Effector CD8-positive, alpha-beta T cell (primary cell): ENCODE data around the gene ARHGAP26.
"Not testable (repeated sequence)": the region's sequence is repeated elsewhere in the genome, so short reads cannot be mapped to it uniquely, and the experiment has no call there.

ENCODE experiments used
- DNase-seq: peaks from one replicate; lab custom pipeline; 2025; lab: John Stamatoyannopoulos, UW

Gene ARHGAP26

DNA sequence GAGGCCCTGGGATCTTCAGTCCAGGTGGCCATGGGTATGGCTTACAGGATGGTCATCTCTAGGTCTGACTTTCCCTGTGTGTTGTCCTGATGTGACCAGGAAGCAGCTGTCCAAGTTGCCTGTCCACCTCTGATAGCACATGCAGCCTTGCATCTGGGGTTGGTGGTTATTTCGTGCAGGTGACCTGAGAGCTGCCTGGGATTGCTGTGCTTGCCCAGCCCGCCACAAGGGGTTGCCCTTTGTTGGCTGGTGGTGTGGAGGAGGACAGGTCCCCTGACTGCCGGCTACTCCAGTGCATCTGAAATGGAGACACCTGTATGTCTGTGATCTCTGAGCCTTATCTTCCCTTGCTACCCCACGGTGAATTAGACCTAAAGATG, 212.6 kb downstream of the ARHGAP26 start:
- no peak for DNase-seq

DNA sequence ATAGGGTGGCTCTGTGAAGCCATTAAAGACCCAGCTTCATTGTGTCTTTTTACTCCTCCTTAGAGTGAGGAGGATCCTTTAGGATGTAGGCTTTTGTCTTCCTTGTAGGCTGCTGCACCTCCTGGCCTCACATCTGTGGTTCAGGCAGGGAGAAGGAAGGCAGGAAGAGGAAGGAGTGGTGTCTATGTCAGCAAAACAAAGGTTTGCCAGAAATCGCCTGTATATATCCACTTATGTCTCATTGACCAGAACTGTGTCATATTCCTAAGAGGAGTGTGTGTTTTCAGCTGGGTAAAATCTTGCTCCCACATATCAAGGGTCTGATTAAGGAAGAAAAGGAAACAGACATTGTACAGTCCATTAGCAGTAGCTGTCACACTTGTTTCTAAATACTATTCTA, 213.8 kb downstream of the ARHGAP26 start:
- no peak for DNase-seq

DNA sequence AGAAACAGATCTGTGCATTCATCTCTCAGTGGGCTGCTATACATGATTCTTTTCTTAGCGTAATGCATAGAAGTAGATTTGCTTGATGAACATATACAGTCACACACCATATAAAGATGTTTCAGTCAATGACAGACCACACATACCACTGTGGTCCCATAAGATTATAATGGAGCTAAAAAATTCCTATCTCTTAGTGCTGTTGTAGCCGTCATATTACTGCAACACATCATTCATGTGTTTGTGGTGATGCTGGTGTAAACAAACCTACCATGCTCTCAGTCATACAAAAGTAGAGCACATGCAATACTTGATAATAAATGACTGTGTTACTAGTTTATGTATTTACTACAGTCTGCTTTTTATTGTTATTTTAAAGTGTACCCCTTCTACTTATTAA, 214.3 kb downstream of the ARHGAP26 start:
- DNase-seq, result no peak

DNA sequence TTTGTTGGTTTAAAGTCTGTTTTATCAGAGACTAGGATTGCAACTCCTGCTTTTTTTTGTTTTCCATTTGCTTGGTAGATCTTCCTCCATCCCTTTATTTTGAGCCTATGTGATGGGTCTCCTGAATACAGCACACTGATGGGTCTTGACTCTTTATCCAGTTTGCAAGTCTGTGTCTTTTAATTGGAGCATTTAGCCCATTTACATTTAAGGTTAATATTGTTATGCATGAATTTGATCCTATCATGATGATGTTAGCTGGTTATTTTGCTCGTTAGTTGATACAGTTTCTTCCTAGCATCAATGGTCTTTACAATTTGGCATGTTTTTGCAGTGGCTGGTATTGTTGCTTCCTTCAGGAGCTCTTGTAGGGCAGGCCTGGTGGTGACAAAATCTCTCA, 219.1 kb downstream of the ARHGAP26 start:
- not testable (repeated sequence) for DNase-seq

DNA sequence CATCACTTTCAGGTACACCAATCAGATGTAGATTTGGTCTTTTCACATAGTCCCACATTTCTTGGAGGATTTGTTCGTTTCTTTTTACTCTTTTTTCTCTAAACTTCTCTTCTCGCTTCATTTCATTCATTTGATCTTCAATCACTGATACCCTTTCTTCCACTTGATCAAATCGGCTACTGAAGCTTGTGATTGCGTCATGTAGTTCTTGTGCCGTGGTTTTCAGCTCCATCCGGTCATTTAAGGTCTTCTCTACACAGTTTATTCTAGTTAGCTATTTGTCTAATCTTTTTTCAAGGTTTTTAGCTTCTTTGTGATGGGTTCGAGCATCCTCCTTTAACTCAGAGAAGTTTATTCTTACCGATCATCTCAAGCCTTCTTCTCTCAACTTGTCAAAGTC, 219.9 kb downstream of the ARHGAP26 start:
- DNase-seq, result not testable (repeated sequence)

DNA sequence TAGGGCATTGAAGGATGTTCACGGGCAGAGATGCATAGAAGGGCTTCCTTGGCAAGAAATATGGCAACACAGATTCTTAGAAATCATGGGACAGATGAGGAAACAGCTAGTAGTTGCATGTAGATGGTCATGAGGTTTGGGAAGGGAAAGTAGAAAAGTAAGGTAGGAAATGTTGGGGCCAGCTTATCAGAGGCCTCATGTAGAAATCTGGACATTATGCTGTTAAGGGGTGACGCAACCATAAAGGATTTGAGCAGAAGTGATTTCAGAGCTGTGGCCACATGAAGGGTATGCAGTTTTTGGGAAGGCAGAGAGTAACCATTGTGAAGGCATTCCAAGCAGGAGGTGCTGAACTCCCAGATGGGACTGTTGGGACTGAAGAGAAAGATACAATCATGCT, 224.0 kb downstream of the ARHGAP26 start:
- DNase-seq, result no peak

DNA sequence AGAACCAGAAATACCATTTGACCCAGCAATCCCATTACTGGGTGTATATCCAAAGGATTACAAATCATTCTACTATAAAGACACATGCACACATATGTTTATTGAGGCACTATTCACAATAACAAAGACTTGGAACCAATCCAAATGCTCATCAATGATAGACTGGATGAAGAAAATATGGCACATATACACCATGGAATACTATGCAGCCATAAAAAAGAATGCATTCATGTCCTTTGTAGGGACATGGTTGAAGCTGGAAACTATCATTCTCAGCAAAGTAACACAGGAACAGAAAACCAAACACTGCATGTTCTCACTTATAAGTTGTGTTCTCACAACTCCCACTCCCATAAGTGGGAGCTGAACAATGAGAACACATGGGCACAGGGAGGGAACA, 225.4 kb downstream of the ARHGAP26 start:
- not testable (repeated sequence) for DNase-seq

DNA sequence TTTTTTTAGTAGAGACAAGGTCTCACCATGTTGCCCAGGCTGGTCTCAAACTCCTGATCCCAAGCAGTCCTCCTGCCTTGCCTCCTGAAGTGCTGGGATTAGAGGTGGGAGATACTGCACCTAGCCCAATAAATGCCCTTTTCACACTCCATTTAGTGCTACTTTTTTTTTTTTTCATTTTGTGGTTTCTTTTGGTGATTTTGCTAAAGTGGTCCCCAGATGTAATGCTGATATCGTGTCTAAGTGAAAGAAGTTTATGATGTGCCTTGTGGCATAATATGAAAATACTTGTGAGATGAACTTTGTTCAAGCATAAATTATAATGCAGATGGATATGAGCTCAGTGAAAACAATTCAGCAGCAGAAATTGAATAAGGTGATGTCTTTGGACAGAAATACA, 227.4 kb downstream of the ARHGAP26 start:
- DNase-seq, result no peak

DNA sequence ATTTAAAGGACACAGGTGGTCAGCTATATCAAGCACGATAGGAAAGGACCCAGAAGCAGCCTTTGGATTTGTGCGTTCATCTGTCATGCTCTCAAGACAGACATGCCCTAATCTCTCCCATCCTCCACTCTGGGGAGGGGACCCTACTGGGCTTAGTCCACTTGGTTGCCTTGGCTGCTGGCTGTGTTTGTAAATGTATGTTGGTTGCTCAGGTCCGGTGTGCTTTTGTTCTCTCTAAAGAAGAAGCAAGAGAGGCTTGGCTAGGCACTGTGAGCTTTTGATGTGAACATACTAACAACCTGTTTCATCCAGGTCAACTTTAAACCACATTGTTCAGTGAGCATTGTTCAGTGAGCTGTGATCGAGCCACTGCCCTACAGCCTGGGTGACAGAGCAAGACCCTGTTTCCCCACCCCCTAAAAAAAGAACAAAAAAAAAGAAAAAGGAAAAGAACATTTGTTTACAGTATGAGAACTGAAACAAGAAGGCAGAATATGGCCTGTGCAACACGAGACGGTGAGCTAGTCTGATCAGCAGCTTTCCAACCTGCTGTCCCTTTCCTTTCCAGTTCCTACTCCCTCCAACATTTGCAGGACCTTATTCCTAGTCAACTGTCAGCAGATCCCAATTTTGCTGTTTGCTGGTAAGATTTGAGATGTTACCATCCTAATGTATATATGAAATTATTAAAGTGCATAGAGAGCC, 228.3 kb downstream of the ARHGAP26 start:
- DNase-seq, result no peak

DNA sequence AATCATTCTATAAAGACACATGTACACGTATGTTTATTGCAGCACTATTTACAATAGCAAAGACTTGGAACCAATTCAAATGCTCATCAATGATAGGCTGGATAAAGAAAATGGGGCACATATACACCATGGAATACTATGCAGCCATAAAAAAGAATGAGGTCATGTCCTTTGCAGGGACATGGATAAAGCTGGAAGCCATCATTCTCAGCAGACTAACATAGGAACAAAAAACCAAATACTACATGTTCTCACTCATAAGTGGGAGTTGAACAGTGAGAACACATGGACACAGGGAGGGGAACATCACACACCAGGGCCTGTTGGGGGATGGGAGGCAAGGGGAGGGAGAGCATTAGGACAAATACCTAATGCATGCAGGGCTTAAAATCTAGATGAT, 230.4 kb downstream of the ARHGAP26 start:
- not testable (repeated sequence) for DNase-seq

DNA sequence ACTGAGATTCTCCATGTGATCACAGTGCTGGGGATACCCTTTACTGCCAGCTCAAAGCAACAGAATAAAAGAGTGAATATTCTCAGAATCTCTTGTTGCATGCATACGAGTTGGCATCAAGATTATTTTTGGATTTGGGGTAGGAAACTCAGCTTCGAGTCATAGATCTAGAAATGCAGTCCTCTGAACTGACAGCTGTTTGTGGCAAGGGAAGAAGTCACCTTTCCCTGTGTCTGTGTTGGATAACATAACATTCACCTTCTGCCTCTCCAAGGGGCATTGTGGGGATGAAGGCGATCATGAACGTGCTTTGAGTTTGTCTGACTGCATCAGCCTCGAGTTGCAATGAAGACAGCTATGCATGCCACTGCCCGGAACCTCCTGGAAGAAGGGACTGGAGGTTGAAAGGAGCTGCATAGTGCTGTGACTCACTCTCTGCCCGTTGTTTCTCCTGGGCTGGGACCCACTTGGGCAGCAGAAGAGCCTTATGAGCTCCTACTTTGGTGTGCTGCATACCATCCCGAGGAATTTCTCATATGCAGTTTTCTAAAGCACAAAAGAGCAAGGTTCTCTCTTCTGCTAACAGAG, 231.7 kb downstream of the ARHGAP26 start:
- no peak for DNase-seq

DNA sequence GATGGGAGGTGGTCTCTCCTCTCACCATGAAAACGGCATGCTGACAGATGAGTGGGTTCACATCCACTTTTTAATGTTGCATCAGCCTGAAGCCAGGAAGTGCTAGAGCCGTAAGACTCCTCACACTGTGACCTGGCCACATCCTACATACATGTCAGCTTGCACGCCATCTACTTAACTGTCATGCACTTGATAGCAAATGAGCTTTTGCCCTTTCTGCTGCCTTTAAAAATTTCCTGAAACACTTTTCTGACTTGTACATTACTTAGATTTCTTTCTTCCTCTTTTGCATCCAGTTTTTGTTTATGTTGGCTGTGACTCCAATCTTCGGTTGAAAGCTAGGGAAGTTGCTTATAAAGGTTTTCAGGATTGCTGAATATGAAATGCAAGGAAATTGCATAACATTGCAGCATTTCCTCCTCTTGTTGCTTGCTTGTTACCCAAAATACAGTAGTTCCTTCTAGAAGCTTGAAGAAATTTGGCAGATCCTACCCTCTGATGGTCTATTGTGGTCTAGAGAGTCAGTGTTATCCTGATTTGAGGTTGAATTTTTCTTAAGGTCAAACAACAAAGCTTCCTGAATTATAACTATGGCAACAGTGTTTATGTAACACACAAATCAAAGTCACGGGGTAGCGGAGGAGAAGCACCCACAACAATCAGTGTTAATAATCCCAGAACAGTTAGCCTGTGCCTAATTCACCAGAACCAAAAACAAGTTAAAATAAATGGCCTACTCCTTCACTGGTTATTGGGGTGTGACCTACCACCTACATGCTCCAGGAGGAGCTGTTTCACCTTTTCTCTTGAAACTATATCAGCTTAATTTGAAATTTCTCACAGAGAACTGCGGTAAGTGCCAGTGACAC, 232.5 kb downstream of the ARHGAP26 start:
- no peak for DNase-seq

DNA sequence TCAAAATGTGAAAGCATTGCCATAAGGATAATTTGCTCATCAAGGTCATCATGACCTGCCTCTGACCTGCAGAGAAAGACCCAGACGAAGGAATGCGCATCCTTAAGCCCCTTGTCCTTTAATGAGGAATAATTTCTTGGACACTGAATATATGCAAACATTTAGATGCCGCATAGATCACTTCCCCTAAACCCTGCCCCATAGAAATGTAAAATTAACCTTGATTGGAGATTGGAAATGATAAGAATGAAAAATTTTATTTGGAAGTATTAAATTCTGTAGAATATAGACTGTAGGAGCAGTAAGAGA, 233.1 kb downstream of the ARHGAP26 start:
- no peak for DNase-seq

DNA sequence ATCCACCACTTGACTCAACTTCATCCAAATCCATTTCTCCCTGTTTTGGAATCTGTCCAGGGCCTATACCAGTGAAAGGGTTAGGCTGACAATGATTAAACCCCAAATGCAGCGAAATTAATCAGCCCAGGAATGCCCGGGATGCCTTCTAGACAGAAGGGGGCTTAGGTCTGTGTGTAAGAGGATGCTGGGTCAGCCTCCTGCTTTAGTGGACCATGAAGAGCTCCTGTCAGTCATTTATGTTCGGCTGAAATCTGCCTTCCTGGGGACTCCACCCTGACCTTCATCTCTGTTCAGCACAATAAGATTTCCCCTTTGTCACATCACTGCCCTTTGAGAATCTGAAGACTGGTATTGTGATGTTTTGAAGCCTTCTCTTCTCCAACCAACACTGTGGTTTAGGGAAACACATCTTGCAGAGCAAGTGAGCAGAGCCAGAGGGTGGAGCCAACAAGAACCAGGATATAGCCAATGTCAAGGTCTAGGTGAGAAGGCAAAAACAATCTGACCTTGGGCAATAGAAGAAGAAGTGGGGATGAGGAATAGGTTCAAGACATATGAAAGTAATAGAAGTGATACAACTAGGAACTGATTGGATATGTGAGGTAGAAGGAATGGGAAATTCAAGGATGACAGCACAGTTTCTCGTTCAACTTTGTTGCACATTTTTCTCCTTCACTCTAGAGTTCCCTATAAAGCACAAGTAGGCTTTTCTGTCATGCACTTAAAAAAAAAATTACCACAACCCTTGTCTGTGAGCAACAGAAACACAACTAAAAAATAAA, 234.4 kb downstream of the ARHGAP26 start:
- DNase-seq, result no peak

DNA sequence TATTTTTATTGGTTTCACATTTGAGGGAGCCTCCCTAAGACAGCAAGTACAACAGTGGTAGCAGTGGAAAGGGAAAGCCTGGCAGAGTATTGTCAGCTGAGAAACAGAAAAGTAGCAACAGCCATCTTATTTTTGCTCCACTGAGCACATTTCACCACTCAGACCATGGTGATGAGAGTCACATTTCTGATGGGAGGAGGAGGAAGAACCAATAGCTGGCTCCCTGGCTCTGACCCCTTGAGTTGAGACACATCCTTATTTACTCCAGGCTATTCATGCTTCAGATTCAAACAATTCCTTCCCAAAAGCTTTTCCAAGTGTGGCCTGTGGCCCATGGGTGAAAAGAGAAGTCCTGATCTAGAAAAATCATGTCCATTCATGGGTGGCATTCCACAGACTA, 236.3 kb downstream of the ARHGAP26 start:
- DNase-seq, result no peak

DNA sequence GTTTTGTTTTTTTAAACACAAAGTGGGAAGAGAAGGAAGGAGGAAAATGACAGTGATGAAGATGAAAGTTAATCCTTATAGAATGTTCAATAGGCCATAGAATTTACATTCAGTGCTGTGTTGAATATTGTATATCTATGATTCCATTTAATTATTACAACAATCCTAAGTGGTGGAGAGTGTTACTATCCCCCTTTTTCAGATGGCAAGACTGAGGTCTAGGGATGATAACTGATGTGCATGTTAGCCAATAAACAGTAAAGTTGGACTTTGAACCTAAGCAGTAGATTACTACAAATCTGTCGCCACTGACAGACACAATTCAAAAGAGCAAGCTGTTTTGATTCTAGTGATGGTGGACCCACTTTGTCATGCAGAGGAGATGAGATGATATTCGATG, 237.9 kb downstream of the ARHGAP26 start:
- DNase-seq, result no peak

DNA sequence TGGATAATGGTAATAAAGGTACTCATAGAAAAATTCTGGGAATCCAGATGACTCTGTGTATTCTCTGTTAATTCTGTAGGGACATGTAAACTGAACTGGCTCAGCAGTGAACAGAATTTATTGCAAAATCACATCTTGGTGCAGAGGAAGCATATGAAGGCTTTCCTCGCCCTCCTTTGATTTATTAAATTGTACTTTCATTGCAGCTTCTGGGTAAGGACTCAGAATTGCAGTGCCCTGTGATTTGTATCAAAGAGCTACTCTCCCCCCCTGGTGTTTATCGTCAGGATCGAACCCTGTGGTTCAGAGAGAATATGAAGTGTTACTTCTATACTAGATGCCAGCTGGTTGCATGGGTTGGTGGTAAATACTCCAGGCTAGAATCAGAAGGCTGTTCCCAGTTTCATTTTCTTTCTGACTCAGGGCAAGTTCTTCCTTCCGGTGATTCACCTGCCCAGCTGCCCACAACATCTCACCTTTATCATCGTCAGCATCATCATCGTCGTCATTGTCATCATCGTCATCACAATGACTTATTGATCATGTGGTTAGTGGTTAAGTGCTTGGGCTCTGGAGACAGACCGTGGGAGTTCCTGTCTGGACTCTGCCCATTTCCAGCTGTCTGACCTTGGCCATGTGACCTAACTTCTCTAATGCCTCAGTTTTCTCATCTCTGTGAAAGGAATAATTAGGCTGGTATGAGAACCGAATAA, 238.8 kb downstream of the ARHGAP26 start:
- peak; percentile 17 for DNase-seq

DNA sequence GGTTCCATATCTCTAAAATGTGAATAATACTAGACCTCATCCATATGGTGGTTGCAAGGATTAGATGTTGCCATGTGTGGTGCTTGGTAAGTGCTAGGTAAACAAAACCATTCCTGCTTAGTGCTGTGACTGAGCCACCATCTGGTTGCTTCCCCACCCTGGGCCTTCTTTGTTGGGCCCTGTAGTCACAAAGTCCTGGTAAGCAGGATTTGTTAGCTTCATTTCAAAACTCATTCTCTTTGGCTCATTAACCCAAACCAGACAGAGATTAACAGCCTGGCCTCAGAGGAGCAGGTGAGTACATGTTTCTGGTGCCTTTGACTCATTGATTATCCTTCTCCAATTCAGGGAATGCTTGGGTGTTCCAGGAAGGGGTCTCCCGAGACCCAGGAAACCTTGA, 240.2 kb downstream of the ARHGAP26 start:
- no peak for DNase-seq

DNA sequence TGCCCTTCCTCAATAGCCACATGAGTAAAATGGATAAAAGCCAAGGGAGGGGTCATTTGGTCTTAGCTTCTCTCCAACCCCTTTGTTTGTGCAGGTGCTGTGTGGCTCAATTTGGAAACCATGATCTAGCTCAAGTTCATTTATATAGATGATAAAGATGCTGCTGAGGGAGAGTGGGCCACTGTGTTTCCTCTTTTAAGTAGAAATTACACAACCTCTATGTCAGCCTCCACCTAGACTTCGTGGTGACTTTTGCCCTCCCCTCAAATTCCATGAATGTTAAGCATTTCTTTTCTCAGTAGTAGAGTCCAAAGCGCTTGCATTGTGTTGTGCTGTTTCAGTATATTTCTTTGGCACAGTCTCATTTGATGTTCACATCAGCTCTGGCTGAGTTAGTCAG, 241.4 kb downstream of the ARHGAP26 start:
- DNase-seq, result no peak

DNA sequence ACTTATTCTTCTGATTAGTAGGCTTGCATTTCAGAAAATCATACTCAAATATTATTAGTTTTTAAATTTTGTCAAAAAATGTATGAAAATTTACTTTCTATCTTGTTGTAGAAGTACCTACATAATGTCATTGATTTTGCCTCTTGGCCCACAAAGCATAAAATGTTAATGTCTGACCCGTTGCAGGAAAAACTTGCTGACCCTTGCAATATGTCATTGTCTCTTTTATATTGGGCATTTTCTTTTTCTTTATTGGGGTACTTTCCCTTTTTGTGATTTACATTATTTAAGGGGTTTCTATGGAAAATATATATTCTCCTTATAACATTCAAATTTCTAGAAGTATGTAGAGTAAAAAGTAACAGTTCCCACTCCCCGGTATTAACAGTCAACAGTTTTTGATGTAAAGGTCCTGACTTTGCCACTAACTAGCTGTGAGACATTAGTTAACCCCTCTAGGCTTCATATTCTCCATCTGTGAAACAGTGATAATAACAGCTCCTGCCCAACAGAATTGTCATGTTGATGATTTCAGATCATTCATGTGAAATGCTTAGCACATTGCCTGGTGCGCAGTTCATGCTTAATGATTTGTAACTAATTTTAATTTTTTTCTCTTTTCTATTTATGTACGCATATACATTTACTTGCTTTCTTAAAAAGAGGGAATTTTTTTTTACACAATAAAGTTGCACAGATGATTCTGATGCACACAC, 243.2 kb downstream of the ARHGAP26 start:
- DNase-seq, result no peak

DNA sequence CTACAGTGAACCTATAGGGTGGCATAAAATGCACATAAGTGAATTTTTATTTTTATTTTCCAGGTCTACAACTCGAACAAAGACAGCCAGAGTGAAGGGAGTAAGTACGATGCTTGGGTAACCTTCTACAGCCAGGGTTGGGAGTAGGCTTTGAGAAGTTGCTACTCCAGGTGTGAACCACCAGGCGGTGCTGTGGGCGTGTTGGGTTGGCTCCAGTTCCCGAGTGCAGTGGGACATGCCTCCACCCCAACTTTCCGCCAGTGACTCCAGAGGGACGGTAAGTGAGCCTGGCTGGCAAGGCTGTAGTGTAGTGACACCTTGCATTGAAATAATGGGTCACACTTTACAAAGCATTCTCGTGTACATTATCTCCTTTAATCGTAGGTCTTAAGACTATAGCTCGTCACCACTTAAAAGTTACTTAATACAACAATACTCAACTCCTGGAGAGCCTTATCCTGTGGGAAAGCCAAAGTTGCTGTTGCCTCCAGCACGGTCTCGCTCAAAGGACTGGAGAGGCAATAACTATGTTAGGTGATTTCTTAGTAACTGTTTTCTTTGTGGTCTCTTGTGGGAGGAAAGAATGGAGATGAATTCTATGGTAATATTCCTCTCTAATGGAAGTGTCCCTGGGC, 244.0 kb downstream of the ARHGAP26 start:
- no peak for DNase-seq
